ENCODE data around the gene GRID2. TPM values are rescaled to one million over a fixed set of nuclear protein-coding genes. Genes with fewer than 3 reads are reported as not detected.

Gene GRID2
- polyA plus RNA-seq, 1 donor (not counting 4 experiments of a cell fraction or from before 2014, with no cell fraction given), result not detected

DNA sequence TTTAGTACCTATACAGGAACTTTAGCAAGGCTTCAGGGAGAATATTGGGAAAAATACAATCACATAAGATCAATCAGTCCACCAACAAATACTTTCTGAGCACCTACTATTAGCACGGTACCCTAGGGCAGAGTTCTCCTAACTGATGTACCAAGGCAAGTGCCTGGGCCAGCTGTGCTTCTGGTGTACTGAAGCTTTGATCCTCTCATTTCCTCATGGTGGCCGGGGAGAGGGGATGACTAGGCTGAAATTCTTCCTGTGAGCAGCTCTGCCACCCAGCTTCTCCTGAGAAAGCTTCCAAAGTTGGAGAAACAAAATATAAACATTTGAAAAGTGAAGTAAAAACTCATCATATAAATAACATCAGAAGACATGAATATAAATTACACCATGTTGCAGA, 1475.5 kb downstream of the GRID2 start:
- no peaks in the 10 kb centered on the region for H3K36me3 ChIP-seq (ENCODE audit: control insufficient read depth in 2 of 2, extremely low read depth in 1 of 2, insufficient read depth in 2 of 2, low read length in 2 of 2)
- no peaks in the 10 kb centered on the region for H3K9me1 ChIP-seq (ENCODE audit: control insufficient read depth, extremely low read depth, insufficient read depth, low read length)
- TF ChIP-seq, protein P1, sequence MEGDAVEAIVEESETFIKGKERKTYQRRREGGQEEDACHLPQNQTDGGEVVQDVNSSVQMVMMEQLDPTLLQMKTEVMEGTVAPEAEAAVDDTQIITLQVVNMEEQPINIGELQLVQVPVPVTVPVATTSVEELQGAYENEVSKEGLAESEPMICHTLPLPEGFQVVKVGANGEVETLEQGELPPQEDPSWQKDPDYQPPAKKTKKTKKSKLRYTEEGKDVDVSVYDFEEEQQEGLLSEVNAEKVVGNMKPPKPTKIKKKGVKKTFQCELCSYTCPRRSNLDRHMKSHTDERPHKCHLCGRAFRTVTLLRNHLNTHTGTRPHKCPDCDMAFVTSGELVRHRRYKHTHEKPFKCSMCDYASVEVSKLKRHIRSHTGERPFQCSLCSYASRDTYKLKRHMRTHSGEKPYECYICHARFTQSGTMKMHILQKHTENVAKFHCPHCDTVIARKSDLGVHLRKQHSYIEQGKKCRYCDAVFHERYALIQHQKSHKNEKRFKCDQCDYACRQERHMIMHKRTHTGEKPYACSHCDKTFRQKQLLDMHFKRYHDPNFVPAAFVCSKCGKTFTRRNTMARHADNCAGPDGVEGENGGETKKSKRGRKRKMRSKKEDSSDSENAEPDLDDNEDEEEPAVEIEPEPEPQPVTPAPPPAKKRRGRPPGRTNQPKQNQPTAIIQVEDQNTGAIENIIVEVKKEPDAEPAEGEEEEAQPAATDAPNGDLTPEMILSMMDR (optimal IDR thresholded peaks at IDR 0.05 in 1 of 3, IDR thresholded peaks at IDR 0.05 in 1 of 3, conservative IDR thresholded peaks at IDR 0.05 in 1 of 3; ENCODE audit: extremely low read depth in 1 of 3, insufficient read depth in 2 of 3, low read length in 3 of 3), result no peak
- TF ChIP-seq EZH2 (IDR thresholded peaks at IDR 0.05; ENCODE audit: low read length), result no peak
- DNase-seq (ENCODE audit: low read depth, low spot score), result no peak
- H3K9me3 ChIP-seq (ENCODE audit: control insufficient read depth, low read depth, low read length), result no peaks in the 10 kb centered on the region
- H4K20me1 ChIP-seq (ENCODE audit: control insufficient read depth, extremely low read depth, insufficient read depth, low read length), result no peaks in the 10 kb centered on the region
- no peak for FAIRE-seq
- H3K4me1 ChIP-seq (ENCODE audit: control insufficient read depth, extremely low read depth, insufficient read depth, low read length), result peaks cover 16% of the 10 kb centered on the region
- no peak overlapping the region for H3K4me2 ChIP-seq (ENCODE audit: control insufficient read depth, extremely low read depth, insufficient read depth, low read depth, low read length)
- H3K4me3 ChIP-seq (ENCODE audit: control insufficient read depth in 2 of 3, extremely low read depth in 1 of 3, insufficient read depth in 2 of 3, low read depth in 1 of 3, low read length in 3 of 3), result no peak overlapping the region
- dilution Hi-C loops (cut with MboI; ENCODE audit: extremely low pct_ligation_motif_present, low sequenced_read_pairs), result no loop called here
- H3K27me3 ChIP-seq (ENCODE audit: control insufficient read depth, extremely low read depth, insufficient read depth, low read length), result no peaks in the 10 kb centered on the region
- H3K79me2 ChIP-seq (ENCODE audit: control insufficient read depth, insufficient read depth, low read length), result no peaks in the 10 kb centered on the region
- H2AFZ ChIP-seq (ENCODE audit: control insufficient read depth, low read length), result no peak overlapping the region
- no peak overlapping the region for H3K9ac ChIP-seq (ENCODE audit: control insufficient read depth, extremely low read depth, insufficient read depth, low read length)
- no peak overlapping the region for H3K27ac ChIP-seq (ENCODE audit: control insufficient read depth, insufficient read depth, low read length)

DNA sequence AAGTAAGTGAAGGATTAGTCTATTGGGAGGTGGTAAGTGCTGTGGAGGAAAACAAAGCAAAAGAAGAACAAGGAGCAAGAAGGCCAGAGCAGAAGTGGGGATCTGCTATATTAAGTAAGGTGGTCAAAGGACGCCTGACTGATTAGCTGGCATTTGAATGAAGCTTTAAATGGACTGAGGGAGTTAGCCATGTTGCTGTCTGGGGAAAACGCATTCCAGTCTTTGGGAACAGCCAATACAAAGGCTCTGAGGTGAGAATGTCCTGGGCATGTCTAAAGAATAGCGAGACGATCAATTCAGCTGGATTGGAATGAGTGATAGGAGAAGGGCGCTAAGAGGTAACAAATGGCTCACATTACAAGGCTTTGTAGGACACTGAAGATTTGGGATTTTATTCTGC, 1476.3 kb downstream of the GRID2 start:
- TF ChIP-seq, protein P1 (optimal IDR thresholded peaks at IDR 0.05 in 1 of 3, IDR thresholded peaks at IDR 0.05 in 1 of 3, conservative IDR thresholded peaks at IDR 0.05 in 1 of 3; ENCODE audit: extremely low read depth in 1 of 3, insufficient read depth in 2 of 3, low read length in 3 of 3), result no peak
- TF ChIP-seq EZH2 (IDR thresholded peaks at IDR 0.05; ENCODE audit: low read length), result no peak
- dilution Hi-C loops (cut with MboI; ENCODE audit: extremely low pct_ligation_motif_present, low sequenced_read_pairs), result no loop called here
- Histone ChIP-seq H3K27ac (ENCODE audit: control insufficient read depth, insufficient read depth, low read length) (no peak overlapping the region), H3K4me3 (ENCODE audit: control insufficient read depth in 2 of 3, extremely low read depth in 1 of 3, insufficient read depth in 2 of 3, low read depth in 1 of 3, low read length in 3 of 3) (no peak overlapping the region), H4K20me1 (ENCODE audit: control insufficient read depth, extremely low read depth, insufficient read depth, low read length) (no peaks in the 10 kb centered on the region), H3K4me1 (ENCODE audit: control insufficient read depth, extremely low read depth, insufficient read depth, low read length) (peaks cover 16% of the 10 kb centered on the region), H3K4me2 (ENCODE audit: control insufficient read depth, extremely low read depth, insufficient read depth, low read depth, low read length) (no peak overlapping the region), H3K9me1 (ENCODE audit: control insufficient read depth, extremely low read depth, insufficient read depth, low read length) (no peaks in the 10 kb centered on the region), H3K9ac (ENCODE audit: control insufficient read depth, extremely low read depth, insufficient read depth, low read length) (no peak overlapping the region), H3K79me2 (ENCODE audit: control insufficient read depth, insufficient read depth, low read length) (no peaks in the 10 kb centered on the region), H2AFZ (ENCODE audit: control insufficient read depth, low read length) (no peak overlapping the region), H3K27me3 (ENCODE audit: control insufficient read depth, extremely low read depth, insufficient read depth, low read length) (no peaks in the 10 kb centered on the region), H3K9me3 (ENCODE audit: control insufficient read depth, low read depth, low read length) (no peaks in the 10 kb centered on the region), H3K36me3 (ENCODE audit: control insufficient read depth in 2 of 2, extremely low read depth in 1 of 2, insufficient read depth in 2 of 2, low read length in 2 of 2) (no peaks in the 10 kb centered on the region)
- FAIRE-seq (no peak), DNase-seq (ENCODE audit: low read depth, low spot score) (no peak)
